GM12878 (cell line): ENCODE measurements around the gene RPL29. TPM values are rescaled to one million over a fixed set of nuclear protein-coding genes. Genes with fewer than 3 reads are reported as not detected.

Experiments
- ATAC-seq: fragments of 200-7000 bp; cut with Tn5 transposase; 3 replicates; pipeline ENCODE4 v1.9.1; 2020; ENCODE audit warnings: mild to moderate bottlenecking, moderate library complexity
- BruUV-seq: library from RNA; stranded (reverse); fragments of 400-500 nt; replicated peaks from 2 replicates; lab custom pipeline; 2021; lab: Mats Ljungman, UMichigan
- CTCF ChIA-PET: fragments of 300-600 bp; sonication (Branson Sonifier 250); formaldehyde crosslinking; extraction: SDS; loops from one replicate; lab custom pipeline; 2021; ENCODE audit warnings: inconsistent platforms; lab: Yijun Ruan, JAX
- POLR2A ChIA-PET: fragments of 350-600 bp; formaldehyde crosslinking; extraction: SDS; loops from one replicate; lab custom pipeline; 2021; ENCODE audit warnings: inconsistent platforms; lab: Charles Lee
- RAD21 ChIA-PET: fragments of 300-600 bp; sonication (Branson Sonifier 250); formaldehyde crosslinking; loops from one replicate; lab custom pipeline; 2023; ENCODE audit warnings: antibody characterized with exemption; ENCODE audit not compliant: unreplicated experiment; lab: Charles Lee
- SMC1A ChIA-PET: fragments of 300-600 bp; sonication (Branson Sonifier 250); formaldehyde crosslinking; loops from one replicate; lab custom pipeline; 2023; ENCODE audit not compliant: unreplicated experiment, uncharacterized antibody; lab: Charles Lee
- DNase-seq: peaks from one replicate; pipeline ENCODE4 v3.0.0-alpha.2; 2011; ENCODE audit warnings: low read depth, low spot score
- FAIRE-seq: peaks from 3 replicates; lab custom pipeline; 2011; peaks lifted over from hg19 to GRCh38; lab: Jason Lieb, UNC
- H2AFZ ChIP-seq: 2 replicates; pipeline ENCODE4 v1.6.0; 2011; ENCODE audit warnings: low read depth, low read length, control low read depth; ENCODE audit not compliant: control insufficient read depth
- H3K27ac ChIP-seq: 2 replicates; pipeline ENCODE4 v1.5.1; 2011; ENCODE audit warnings: control low read depth; ENCODE audit not compliant: control insufficient read depth, insufficient read depth
- H3K27me3 ChIP-seq, 2 experiments: replicated peaks in 1 of 2; 2 replicates each; pipeline versions ENCODE4 v1.6.0 to v1.6.1; 2011; ENCODE audit warnings: low read length in 1 of 2; ENCODE audit not compliant: control insufficient read depth in 2 of 2, insufficient read depth in 2 of 2
- H3K36me3 ChIP-seq, 2 experiments: 2 replicates each; pipeline ENCODE4 v1.5.1; 2011; ENCODE audit warnings: low read length in 1 of 2; ENCODE audit not compliant: control insufficient read depth in 2 of 2, insufficient read depth in 2 of 2
- H3K4me1 ChIP-seq: 2 replicates; pipeline ENCODE4 v1.6.1; 2011; ENCODE audit warnings: mild to moderate bottlenecking, low read length, moderate library complexity, mixed read lengths; ENCODE audit not compliant: control insufficient read depth, insufficient read depth
- H3K4me2 ChIP-seq: 2 replicates; pipeline ENCODE4 v1.6.0; 2011; ENCODE audit warnings: control low read depth; ENCODE audit not compliant: control insufficient read depth, insufficient read depth
- H3K4me3 ChIP-seq: fragments of 200-600 bp; sonication (generic); 2 replicates; pipeline ENCODE4 v1.5.1; 2016
- H3K79me2 ChIP-seq: 2 replicates; pipeline ENCODE4 v1.6.0; 2011; ENCODE audit warnings: low read length; ENCODE audit not compliant: control insufficient read depth, insufficient read depth
- H3K9ac ChIP-seq: 2 replicates; pipeline ENCODE4 v1.8.0; 2011; ENCODE audit warnings: low read length, control low read depth, mixed read lengths; ENCODE audit not compliant: control insufficient read depth, insufficient read depth
- H3K9me3 ChIP-seq: replicated peaks from 3 replicates; pipeline ENCODE4 v1.5.1; 2011; ENCODE audit warnings: mild to moderate bottlenecking, low read length; ENCODE audit not compliant: control insufficient read depth, insufficient read depth
- H4K20me1 ChIP-seq: 2 replicates; pipeline ENCODE4 v1.6.0; 2011; ENCODE audit not compliant: control insufficient read depth, insufficient read depth
- BCL11A ChIP-seq: IDR thresholded peaks from 2 replicates; pipeline ENCODE4 v1.6.1; 2011; ENCODE audit warnings: low read depth, low read length
- ELK1 ChIP-seq: IDR thresholded peaks from 2 replicates; pipeline ENCODE4 v1.6.1; 2012; ENCODE audit warnings: low read depth, low read length, improper control_type of control experiment
- ESRRA ChIP-seq: IDR thresholded peaks from 2 replicates; pipeline ENCODE4 v1.6.1; 2012; ENCODE audit warnings: mild to moderate bottlenecking, low read length, improper control_type of control experiment
- JUNB ChIP-seq: IDR thresholded peaks from 2 replicates; pipeline ENCODE4 v1.6.1; 2016; ENCODE audit warnings: antibody characterized with exemption, mild to moderate bottlenecking
- NR2C1 ChIP-seq: fragments of 450-650 bp; IDR thresholded peaks from 2 replicates; pipeline ENCODE4 v1.6.1; 2017; ENCODE audit warnings: antibody characterized with exemption, mild to moderate bottlenecking, moderate library complexity
- POLR2AphosphoS2 ChIP-seq: IDR thresholded peaks from 2 replicates; pipeline ENCODE4 v1.6.1; 2011; ENCODE audit warnings: low read depth, mild to moderate bottlenecking, low read length, improper control_type of control experiment, moderate library complexity
- POU2F2 ChIP-seq: IDR thresholded peaks from 3 replicates; pipeline ENCODE4 v1.6.1; 2011; ENCODE audit warnings: low read depth, mild to moderate bottlenecking, low read length, borderline replicate concordance
- TAF1 ChIP-seq: IDR thresholded peaks from 2 replicates; pipeline ENCODE4 v1.6.1; 2011; ENCODE audit warnings: mild to moderate bottlenecking, low read depth, low read length, borderline replicate concordance
- ZNF207 ChIP-seq: fragments of 450-650 bp; IDR thresholded peaks from 2 replicates; pipeline ENCODE4 v1.6.1; 2014; ENCODE audit warnings: antibody characterized with exemption, mild to moderate bottlenecking, borderline replicate concordance
- WGBS: methylation state at CpG from one replicate; pipeline ENCODE4 v1.1.6; 2016; ENCODE audit warnings: low lambda C conversion rate; ENCODE audit not compliant: insufficient replicate concordance, insufficient coverage; ENCODE audit errors: missing lambda C conversion rate; 5-methylcytosine and 5-hydroxymethylcytosine counted together
- in situ Hi-C: fragments of 300-500 bp; cut with MboI; formaldehyde crosslinking; loops from 9 replicates; pipeline ENCODE4 v1.14.3; 2018; ENCODE audit warnings: mixed read lengths
- intact Hi-C: fragments of 100-400 bp; cut with micrococcal nuclease; formaldehyde crosslinking; loops from one replicate; pipeline ENCODE4 v1.14.2; 2022; ENCODE audit not compliant: unreplicated experiment
- polyA plus RNA-seq, 11 experiments: library from polyadenylated mRNA; depleted of rRNA in 4 of 11; unstranded in 6 of 11; stranded (reverse) in 5 of 11; fragments of >200 nt; fragmentation: Nextera tagmentation in 4 of 11; fragmentation: Illumina TruSeq in 1 of 11; extraction: Ambion mirVana in 4 of 11; extraction: Trizol in 1 of 11; gene quantifications; 1 replicate in 1 of 11; 2 replicates in 10 of 11; pipeline versions ENCODE4 v1.2.1 to v1.2.3, GENCODE V29; 2011 to 2016; ENCODE audit warnings: inconsistent platforms in 2 of 11, missing spikeins in 2 of 11, low read depth in 1 of 11
- total RNA-seq, 4 experiments: library from RNA; depleted of rRNA in 3 of 4; stranded (reverse); fragments of >200 nt in 3 of 4; fragmentation: Illumina TruSeq in 1 of 4; extraction: Trizol in 1 of 4; gene quantifications; 2 replicates each; pipeline versions ENCODE4 v1.2.1 to v1.2.3, GENCODE V29; 2013 to 2021

The RPL29 gene
- total and polyA plus RNA-seq, 10 of the 15 experiments (the other 5 are each of a cell fraction or from before 2014, with no cell fraction given) = 1,053 to 2,477 (median 1,657) TPM

DNA sequence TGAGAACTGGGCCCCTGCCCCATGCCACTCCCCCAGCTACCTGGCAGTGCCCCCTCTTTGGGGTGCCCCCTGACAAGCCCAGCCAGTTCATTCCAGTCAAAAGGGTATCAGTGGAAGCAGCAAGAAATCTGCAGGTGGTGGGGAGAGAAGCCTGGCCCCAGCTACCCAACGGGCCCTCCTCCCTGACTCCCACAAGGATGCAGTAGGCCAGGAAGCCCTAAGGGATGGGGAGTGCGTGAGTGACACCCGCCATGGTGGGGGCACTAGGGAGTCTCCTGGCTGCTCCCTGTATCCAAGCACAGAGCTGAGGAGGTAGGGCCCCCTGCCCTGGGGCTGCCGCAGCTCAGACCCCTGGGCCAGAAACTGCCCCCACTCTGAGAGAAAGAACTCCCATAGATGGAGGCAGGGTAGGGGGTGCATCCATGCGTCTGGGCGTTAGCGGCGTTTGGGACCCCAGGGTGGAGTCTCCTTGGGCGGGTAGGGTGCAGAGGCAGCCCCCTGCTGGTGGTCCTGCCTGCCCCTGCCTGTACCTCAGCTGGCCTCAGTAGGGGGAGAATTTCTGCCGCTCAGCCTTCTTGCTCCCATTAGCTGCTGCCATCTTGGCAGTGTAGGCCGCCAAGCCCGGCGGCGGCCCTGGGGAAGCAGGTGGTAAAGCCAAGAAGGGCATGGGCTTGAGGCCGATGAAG is 38.0 kb downstream of the RPL29 start:
- 80% methylated on average over 15 of the region's 15 CpGs for WGBS
- ChIA-PET RAD21 (no interaction called here), SMC1A (no interaction called here), CTCF (no interaction called here), POLR2A (no interaction called here)
- Histone ChIP-seq H3K79me2 (no peaks in the 10 kb centered on the region), H3K9ac (no peak overlapping the region), H3K4me2 (no peak overlapping the region), H3K4me3 (no peak overlapping the region), H2AFZ (no peak overlapping the region), H3K27ac (no peak overlapping the region), H3K27me3 (peaks cover 0 to 8% of the 10 kb centered on the region in 2 experiments; a peak in 3 of 4 replicates), H3K9me3 (no peaks in the 10 kb centered on the region), H4K20me1 (no peaks in the 10 kb centered on the region), H3K4me1 (no peaks in the 10 kb centered on the region), H3K36me3 (no peaks in the 10 kb centered on the region)
- no TSS peak for BruUV-seq
- DNase-seq = no peak
- intact Hi-C loops = no loop called here
- FAIRE-seq = no peak
- no peak for ATAC-seq
- in situ Hi-C loops = no loop called here
- TF ChIP-seq ZNF207 (no peak), TAF1 (no peak), NR2C1 (no peak), BCL11A (no peak), JUNB (no peak), POU2F2 (no peak), POLR2AphosphoS2 (no peak), ELK1 (no peak), ESRRA (no peak)
